Posterior vena cava (tissue), 2 donors: ENCODE measurements around the gene GAPVD1. TPM values are rescaled to one million over a fixed set of nuclear protein-coding genes. Genes with fewer than 3 reads are reported as not detected.
"Not testable (repeated sequence)": the region's sequence is repeated elsewhere in the genome, so short reads cannot be mapped to it uniquely, and the experiment has no call there.

Experiments used
- DNase-seq: peaks from one replicate; pipeline ENCODE4 v3.0.0-alpha.2; 2020; ENCODE audit warnings: low spot score
- intact Hi-C, 2 donors: fragments of 100-400 bp; cut with DNase I; formaldehyde crosslinking; loops; one replicate each; pipeline versions ENCODE4 v1.14.1 to v1.14.2; 2022 to 2023
- total RNA-seq, 2 donors: library from RNA; stranded (reverse); fragmentation: NEBNext Ultra II Directional; extraction: Animal tissue kit (Norgen Biotek cat#: 25700); gene quantifications; one replicate each; pipeline ENCODE4 v1.2.1, GENCODE V29; 2021
- donor health status: DM: yes; HTN: yes; CAD: no.
- donor health status: DM: yes; HTN: yes; CAD: no.

GAPVD1 gene
- total RNA-seq, 2 donors from 2014 or later: 42.5 to 53.3 TPM

DNA sequence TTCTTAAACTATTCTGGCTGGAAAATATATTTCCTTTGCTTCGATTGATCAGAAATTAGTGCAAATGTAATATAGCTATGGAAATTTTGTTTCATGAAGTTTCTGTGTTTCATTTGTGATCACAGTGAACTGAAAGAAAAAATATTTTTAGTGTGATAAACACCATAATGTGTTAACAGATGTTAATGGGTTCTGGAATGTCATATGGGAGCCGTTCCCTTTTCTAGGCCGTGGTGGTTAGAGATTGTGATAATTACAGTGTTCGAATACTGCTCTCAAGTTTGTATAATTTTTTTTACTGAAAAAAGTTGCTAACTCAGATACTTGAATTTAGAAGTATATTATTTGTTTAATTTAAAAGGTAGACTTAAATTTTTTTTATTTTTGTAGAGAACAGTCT is 19.3 kb downstream of the GAPVD1 start:
- intact Hi-C loops: loop anchor here in 1 of 2 donors (10.0 kb wide), 1 partner anchor 1916 kb away; no protein-coding TSS in a partner anchor
- no peak for DNase-seq

DNA sequence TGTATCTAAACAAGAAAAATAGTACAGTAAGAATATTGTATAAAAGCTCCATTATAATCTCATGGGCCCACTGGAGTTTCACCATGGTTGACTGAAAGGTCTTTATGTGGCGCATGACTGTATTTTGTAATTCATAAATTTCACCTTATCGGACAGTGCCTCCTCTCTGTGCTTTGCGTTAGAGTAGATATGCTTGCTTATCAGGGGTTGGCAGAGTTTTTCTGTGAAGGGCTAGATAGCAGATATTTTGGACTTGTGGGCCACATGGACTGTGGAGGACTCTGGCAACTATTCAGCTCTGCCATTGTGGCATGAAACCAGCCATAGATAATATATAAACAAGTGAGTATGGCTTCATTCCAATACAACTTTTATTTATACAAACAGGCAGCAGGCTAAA is 23.2 kb downstream of the GAPVD1 start:
- intact Hi-C loops: loop anchor here in 1 of 2 donors (10.0 kb wide), 1 partner anchor 1920 kb away; no protein-coding TSS in a partner anchor

DNA sequence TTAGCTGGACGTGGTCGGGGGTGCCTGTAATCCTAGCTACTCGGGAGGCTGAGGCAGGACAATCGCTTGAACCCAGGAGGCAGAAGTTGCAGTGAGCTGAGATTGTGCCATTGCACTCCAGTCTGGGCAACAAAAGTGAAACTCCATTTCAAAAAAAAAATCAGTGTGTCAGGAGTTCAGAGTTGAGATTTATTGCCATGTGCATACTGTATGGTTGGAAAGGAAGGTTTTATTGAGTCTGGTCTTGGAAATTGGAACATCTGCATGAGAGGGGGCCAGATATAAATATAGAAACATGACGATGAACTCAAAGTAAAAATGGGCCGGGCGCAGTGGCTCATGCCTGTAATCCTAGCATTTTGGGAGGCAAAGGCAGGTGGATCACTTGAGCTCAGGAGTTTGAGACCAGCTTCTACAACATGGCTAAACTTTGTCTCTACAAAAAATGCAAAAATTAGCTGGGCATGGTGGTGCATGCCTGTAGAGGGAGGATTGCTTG is 25.4 kb downstream of the GAPVD1 start:
- intact Hi-C loops: loop anchor here in 1 of 2 donors (10.0 kb wide), 1 partner anchor 1922 kb away; no protein-coding TSS in a partner anchor
- DNase-seq: not testable (repeated sequence)

More for the DNA sequence above, 23.2 kb downstream of the GAPVD1 start:
- no peak for DNase-seq

DNA sequence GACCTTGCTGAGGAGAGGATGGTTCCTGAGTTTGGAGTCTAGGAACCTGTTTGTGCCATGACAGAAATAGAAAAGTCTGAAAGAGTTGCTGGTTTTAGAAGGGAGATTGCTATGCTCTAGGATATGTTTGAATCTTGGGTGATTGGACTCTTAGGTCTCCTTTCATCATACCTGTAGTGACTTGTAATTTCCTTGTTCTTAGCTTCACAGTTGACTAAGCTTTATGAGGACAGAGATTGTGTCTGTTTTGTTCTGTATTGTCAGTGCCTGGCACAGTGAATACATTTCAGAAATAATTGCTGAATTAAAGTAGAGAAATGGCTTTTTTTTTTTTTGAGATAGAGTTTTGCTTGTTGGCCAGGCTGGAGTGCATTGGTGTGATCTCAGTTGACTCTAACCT is 31.5 kb downstream of the GAPVD1 start:
- no peak for DNase-seq
- intact Hi-C loops: no loop called here

DNA sequence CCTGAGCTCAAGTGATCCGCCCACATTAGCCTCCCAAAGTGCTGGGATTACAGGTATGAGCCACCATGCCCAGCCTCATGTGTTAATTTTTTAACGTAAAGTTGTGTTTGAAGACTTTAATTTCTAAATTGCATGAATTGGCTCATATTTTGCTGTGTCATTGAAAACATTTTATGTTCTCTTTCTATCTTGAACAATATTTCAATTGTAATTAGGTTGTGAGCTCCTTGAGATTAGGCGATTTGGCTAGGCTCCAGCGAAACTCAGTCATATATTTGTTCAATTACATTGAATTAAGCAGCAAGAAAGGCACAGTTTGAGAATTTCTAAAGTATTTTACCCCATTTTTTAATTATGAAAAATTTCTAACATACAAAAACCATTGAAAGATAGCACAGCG is 34.0 kb downstream of the GAPVD1 start:
- DNase-seq: no peak
- intact Hi-C loops: no loop called here

GRCh38 chr9:125296843-125297372 is 35.3 kb downstream of the GAPVD1 start:
- no peak for DNase-seq
- intact Hi-C loops: no loop called here

DNA sequence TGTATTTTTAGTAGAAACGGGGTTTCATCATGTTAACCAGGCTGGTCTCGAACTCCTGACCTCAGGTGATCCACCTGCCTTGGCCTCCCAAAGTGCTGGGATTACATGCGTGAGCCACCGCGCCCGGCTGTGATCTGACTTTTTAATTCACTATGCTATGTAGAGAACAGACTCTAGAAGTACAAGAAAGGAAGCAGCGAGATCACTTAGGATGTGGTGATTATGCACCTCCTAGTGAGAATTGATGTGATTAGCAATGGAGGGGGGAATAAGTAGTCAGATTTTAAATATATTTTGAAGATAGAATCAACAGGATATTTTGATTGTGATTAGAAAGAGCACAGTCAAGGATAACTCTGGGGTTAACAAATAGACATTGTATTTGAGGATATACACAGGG is 36.3 kb downstream of the GAPVD1 start:
- no peak for DNase-seq
- intact Hi-C loops: no loop called here

DNA sequence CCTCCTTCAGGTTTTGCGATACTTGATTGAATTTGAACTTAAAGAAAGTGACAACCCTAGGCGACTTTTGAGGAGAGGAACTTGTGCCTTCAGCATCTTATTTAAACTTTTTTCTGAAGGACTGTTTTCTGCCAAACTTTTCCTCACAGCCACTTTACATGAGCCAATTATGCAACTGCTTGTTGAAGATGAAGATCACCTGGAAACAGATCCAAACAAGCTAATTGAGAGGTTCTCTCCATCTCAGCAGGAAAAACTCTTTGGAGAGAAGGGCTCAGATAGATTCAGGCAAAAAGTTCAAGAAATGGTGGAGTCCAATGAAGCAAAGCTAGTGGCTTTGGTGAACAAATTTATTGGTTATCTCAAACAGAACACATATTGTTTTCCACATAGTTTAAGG is 40.6 kb downstream of the GAPVD1 start:
- DNase-seq: no peak
- intact Hi-C loops: no loop called here

DNA sequence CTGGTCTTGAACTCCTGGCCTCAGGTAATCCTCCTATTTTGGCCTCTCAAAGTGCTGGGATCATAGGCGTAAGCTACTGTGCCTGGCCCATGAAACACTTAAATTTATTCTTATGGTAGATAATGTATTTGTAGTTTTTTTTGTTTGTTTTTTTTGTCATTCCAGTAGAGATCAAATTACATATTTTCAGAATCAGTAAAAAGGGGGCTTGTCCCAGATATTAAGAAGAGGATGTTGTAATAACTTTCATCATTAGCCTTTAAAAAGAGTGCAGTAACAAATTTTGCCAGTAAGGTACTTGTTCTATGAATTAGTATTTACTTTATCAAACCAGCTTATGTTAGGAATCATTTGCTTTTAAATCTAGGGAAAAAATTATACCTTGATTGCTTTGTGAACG is 42.6 kb downstream of the GAPVD1 start:
- intact Hi-C loops: no loop called here
- DNase-seq: no peak

- intact Hi-C loops: no loop called here
- DNase-seq: no peak
Measured at GRCh38 chr9:125312411-125312810, 50.8 kb downstream of the GAPVD1 start.

GRCh38 chr9:125316359-125316758 is 54.7 kb downstream of the GAPVD1 start:
- intact Hi-C loops, DNase-seq: not testable (repeated sequence)

GRCh38 chr9:125317704-125318103 is 56.1 kb downstream of the GAPVD1 start:
- intact Hi-C loops: no loop called here
- DNase-seq: no peak

GRCh38 chr9:125321496-125321895 is 59.9 kb downstream of the GAPVD1 start:
- no peak for DNase-seq
- intact Hi-C loops: loop anchor here in 1 of 2 donors (10.0 kb wide), 1 partner anchor 87 kb away; no protein-coding TSS in a partner anchor

GRCh38 chr9:125323615-125324014 is 62.0 kb downstream of the GAPVD1 start:
- intact Hi-C loops: loop anchor here in 1 of 2 donors (10.0 kb wide), 1 partner anchor 89 kb away; no protein-coding TSS in a partner anchor
- no peak for DNase-seq

- no peak for DNase-seq
- intact Hi-C loops: loop anchor here in 1 of 2 donors (10.0 kb wide), 1 partner anchor 91 kb away; no protein-coding TSS in a partner anchor
Measured at GRCh38 chr9:125325826-125326225, 64.2 kb downstream of the GAPVD1 start.

DNA sequence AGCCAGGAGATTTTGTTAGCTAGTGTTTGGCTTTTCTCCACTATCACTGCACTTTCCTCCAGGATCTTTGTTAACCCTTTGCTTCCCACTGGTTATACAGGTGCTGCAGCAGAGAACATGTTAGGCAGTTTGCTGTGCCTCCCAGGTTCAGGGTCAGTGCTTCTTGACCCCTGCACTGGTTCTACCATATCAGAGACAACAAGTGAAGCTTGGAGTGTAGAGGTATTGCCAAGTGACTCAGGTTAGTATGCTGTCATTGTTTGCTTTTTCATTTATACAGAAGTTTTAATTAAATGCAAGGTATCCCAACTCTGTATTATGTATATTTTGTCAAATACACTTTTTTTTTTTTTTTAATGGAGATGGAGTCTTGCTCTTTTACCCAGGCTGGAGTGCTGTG is 68.4 kb downstream of the GAPVD1 start:
- intact Hi-C loops: loop anchor here (10.0 kb wide), 2 partner anchors 85 to 95 kb away; partner anchors contain the start of gene HSPA5 (in 1 of the 2)
- no peak for DNase-seq

- no peak for DNase-seq
- intact Hi-C loops: loop anchor here in 1 of 2 donors (10.0 kb wide), 1 partner anchor 86 kb away; the partner anchor contains the start of gene HSPA5
Measured at GRCh38 chr9:125330587-125330986, 69.0 kb downstream of the GAPVD1 start.

- intact Hi-C loops: loop anchor here in 1 of 2 donors (10.0 kb wide), 1 partner anchor 88 kb away; the partner anchor contains the start of gene HSPA5
- no peak for DNase-seq
Measured at GRCh38 chr9:125332527-125332926, 70.9 kb downstream of the GAPVD1 start.

- intact Hi-C loops: loop anchor here in 1 of 2 donors (10.0 kb wide), 1 partner anchor 92 kb away; the partner anchor contains the start of gene HSPA5
- DNase-seq: no peak
Measured at GRCh38 chr9:125337236-125337635, 75.6 kb downstream of the GAPVD1 start.

DNA sequence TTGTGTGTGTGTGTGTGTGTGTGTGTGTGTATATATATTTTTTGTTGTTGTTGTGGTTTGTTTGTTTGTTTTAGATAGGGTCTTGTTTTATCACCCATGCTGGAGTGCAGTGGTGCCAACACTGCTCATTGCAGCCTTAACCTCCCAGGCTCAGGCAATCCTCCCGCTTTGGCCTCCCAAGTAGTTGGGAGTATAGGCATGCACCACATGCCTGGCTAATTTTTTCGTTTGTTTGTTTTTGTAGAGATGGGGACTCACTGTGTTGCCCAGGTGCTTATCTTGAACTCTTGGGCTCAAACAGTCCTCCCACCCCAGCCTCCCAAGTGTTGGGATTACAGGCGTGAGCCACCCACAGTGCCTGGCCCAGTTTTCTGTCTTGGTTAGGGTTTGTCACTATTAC is 77.3 kb downstream of the GAPVD1 start:
- DNase-seq: no peak
- intact Hi-C loops: loop anchor here in 1 of 2 donors (10.0 kb wide), 1 partner anchor 94 kb away; the partner anchor contains the start of gene HSPA5

DNA sequence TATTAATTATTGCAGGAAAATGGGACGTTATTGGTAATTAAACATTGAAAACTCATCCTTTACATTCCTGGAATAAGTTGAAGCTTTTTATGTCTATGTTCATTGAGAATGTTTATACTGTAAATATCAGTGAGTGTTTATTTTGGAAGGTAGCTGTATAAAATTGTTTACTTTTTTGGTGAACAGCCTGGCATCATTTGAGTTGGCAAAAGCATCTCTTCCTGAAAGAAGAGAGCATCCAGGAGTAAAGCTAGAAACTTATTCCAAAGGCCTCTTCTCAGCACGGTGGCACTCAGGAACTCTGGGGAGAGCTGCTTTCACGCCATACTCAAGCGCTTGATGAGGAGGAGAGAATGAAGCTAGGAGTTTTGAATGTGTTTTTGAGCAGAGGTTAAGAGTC is 79.9 kb downstream of the GAPVD1 start:
- no peak for DNase-seq
- intact Hi-C loops: no loop called here
